ENCODE measurements around the gene TRIM46. TPM values are rescaled to one million over a fixed set of nuclear protein-coding genes. Genes with fewer than 3 reads are reported as not detected.

The TRIM46 gene
- total RNA-seq, 1 donor from 2014 or later, result 0.35 TPM

DNA sequence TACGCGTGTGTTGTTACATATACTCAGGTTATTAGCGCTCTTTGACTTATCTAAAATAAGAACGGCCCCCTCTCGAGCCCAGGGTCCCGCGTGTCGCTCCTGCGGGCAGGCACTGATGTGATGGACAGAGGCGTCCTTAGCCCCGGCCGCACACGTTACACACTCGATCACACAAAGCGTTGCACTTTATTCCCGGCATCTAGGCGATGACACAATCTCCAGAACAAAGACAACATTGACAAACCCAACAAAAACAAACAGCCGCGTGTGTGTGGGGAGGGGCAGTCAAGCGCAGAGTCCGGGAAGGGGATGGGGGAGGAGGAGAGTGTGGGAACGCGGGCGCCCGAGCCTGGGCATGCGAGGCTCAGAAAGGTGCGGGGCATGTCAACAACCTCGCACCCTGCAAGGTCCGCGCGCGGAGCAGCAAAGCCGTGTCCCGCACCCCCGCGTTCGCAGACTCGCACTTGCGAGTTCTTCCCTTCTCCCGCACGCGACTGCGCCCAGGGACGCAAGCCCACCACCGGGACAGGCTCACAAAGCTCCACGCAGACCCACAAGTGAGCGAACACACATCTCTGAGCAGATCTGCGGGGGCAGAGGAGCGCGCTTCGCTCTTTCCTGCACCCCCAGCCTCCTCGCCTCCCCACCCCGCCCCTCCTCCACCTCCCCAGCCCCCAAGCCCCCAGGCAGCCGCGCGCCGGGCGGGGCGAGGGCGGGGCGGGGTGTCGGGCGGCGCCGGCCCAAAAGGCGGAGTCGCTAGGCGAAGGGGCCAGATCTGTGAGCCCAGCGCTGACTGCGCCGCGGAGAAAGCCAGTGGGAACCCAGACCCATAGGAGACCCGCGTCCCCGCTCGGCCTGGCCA, 46.3 kb upstream of the TRIM46 start, which contains the start of gene EFNA1:
Gene EFNA1, plus strand, starts transcription at position 772 of the 862 bp plus-strand sequence. CDS start 102 bp downstream, outside the sequence.
- peaks cover 25% of the 10 kb centered on the region for H3K36me3 ChIP-seq
- H3K4me1 ChIP-seq, result peaks cover 71% of the 10 kb centered on the region
- intact Hi-C loops (cut with DNase I), result no loop called here
- peak; percentile 75 to 77 for ATAC-seq
- peaks cover 13% of the 10 kb centered on the region for H3K27me3 ChIP-seq (ENCODE audit: low read depth)
- peak within 1 kb of the TSS; percentile 91 for H3K27ac ChIP-seq
- no peaks in the 10 kb centered on the region for H3K9me3 ChIP-seq
- H3K4me3 ChIP-seq, result peak within 1 kb of the TSS; percentile 64
- DNase-seq, result peak; percentile 88
- TF ChIP-seq, protein P1, sequence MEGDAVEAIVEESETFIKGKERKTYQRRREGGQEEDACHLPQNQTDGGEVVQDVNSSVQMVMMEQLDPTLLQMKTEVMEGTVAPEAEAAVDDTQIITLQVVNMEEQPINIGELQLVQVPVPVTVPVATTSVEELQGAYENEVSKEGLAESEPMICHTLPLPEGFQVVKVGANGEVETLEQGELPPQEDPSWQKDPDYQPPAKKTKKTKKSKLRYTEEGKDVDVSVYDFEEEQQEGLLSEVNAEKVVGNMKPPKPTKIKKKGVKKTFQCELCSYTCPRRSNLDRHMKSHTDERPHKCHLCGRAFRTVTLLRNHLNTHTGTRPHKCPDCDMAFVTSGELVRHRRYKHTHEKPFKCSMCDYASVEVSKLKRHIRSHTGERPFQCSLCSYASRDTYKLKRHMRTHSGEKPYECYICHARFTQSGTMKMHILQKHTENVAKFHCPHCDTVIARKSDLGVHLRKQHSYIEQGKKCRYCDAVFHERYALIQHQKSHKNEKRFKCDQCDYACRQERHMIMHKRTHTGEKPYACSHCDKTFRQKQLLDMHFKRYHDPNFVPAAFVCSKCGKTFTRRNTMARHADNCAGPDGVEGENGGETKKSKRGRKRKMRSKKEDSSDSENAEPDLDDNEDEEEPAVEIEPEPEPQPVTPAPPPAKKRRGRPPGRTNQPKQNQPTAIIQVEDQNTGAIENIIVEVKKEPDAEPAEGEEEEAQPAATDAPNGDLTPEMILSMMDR (IDR thresholded peaks at IDR 0.05), result no peak

DNA sequence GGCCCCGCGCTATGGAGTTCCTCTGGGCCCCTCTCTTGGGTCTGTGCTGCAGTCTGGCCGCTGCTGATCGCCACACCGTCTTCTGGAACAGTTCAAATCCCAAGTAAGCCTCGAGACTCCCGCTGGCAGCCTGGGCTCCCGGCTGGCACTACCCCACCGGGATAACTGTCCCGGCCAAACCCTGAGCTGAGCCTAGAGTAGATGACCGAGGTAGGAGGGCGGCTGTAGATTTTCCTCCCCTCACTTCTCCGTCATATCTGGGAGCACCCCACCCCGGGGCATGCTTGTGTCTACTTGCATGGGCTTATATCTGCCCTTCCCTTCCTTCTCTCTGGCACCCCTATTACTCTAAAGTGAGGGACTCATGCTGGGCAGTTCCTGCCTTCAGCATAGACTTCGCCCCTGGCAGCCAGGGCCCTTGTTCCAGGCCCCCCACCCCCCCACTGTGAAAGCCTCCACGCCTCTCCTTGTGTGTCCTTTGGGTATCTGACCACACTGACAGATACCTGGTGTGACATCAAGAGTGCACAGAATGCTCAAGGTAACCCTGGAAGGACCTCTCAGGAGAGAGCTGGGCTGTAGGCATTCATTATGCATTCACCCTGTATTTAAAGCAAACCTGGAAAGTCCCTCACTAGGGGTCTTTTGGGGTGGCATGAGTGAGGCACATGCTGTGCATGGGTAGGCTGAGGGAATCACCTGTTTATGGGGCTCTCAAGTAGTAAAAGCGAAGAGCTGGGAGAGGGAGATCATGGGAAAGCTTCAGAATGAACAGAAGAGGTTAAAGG, 45.5 kb upstream of the TRIM46 start:
- Histone ChIP-seq H3K27me3 (ENCODE audit: low read depth) (peaks cover 13% of the 10 kb centered on the region), H3K4me1 (peaks cover 78% of the 10 kb centered on the region), H3K27ac (peak overlapping the region; percentile 91), H3K36me3 (peaks cover 34% of the 10 kb centered on the region), H3K9me3 (no peaks in the 10 kb centered on the region), H3K4me3 (peak overlapping the region; percentile 64)
- ATAC-seq (no peak), DNase-seq (no peak)
- intact Hi-C loops (cut with DNase I), result no loop called here
- TF ChIP-seq, protein P1 (IDR thresholded peaks at IDR 0.05), result no peak

DNA sequence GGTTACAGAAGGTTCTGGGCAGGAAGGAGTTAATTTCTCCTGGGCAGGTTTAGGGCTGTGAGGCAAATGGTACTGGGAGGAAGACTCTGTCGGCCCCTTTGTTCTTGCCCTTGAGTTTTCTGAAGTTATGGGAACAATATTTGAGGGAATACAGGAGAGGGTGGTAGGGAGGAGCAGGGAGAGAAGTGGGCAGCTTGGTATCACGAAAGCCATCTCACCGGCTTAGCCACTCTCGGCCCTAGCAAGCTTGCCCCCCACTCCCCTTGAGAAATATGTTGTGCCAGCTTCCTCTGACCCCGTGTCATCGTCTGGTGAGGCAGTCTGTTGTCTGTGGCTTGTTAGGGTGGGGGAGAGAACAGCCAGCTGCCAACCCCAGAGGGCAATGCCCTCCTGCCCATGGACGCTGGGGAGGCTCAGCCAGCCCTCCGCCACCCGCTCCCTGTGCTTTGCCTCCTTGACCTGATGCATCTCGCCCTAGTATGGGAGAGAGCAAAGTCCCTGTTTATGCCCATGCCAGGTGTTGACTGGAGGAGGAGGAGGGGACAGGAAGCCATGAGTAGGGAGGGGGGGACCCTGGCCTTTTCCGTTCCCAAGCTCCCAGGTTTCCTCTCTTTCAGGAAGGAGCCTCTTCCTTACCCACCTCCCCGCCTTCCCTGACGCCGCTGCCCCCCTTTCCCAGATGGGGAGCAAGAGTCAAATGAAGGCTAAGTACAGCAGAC, 44.7 kb upstream of the TRIM46 start:
- TF ChIP-seq, protein P1 (IDR thresholded peaks at IDR 0.05), result no peak
- DNase-seq (peak; percentile 55), ATAC-seq (no peak)
- H3K4me3 ChIP-seq, result peak overlapping the region; percentile 64
- H3K36me3 ChIP-seq, result peaks cover 41% of the 10 kb centered on the region
- H3K4me1 ChIP-seq, result peaks cover 78% of the 10 kb centered on the region
- intact Hi-C loops (cut with DNase I), result no loop called here
- no peaks in the 10 kb centered on the region for H3K9me3 ChIP-seq
- peaks cover 13% of the 10 kb centered on the region for H3K27me3 ChIP-seq (ENCODE audit: low read depth)
- peak overlapping the region; percentile 91 for H3K27ac ChIP-seq

DNA sequence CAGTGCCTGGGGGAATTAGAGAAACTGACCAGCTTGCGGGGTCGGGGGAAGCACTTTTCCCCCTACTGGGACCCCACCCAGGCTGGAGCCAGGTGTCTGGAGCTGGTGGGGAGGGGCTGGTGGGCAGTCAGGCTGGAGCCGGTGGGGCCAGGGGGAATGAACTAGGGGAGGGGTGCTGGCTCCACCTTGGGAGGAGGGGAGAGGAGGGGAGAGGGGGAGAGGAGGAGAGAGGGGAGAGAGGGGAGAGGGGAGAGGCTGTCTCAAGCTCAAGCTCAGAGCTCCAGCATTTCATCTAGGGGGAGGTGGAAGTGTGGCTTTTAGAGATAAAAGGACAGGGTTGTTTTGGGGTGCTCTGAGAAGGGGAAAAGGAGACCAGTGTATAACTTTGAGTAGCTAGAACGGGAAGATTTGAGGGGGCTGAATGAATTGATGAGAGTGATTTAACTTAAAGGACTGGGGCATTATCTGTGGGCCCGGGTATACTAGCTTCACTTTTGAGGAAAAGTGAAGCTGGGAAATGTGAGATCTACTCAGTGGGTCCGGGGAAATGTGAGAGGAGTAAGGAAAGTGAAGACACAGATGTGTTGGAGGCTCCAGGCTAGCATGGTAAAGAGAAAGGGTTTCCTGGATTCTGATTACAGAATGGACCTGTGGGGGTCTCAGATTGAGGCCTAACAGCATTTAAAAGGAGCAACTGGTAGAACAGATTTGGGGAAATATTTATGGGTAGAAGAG, 43.2 kb upstream of the TRIM46 start:
- intact Hi-C loops (cut with DNase I), result no loop called here
- DNase-seq (no peak), ATAC-seq (no peak)
- Histone ChIP-seq H3K4me1 (peaks cover 78% of the 10 kb centered on the region), H3K27me3 (ENCODE audit: low read depth) (peaks cover 13% of the 10 kb centered on the region), H3K36me3 (peaks cover 50% of the 10 kb centered on the region), H3K9me3 (no peaks in the 10 kb centered on the region), H3K27ac (peak overlapping the region; percentile 91), H3K4me3 (peak overlapping the region; percentile 64)
- TF ChIP-seq, protein P1 (IDR thresholded peaks at IDR 0.05), result no peak

Data from lower lobe of right lung (tissue), 2 donors.